Stimulated activated CD4-positive, alpha-beta T cell treated with anti-CD3 and anti-CD28 coated beads, Interleukin-4, amount 100 ng/mL, for 1 hour (primary cell): ENCODE data around the gene PTGR1.
"Not testable (repeated sequence)": the region's sequence is repeated elsewhere in the genome, so short reads cannot be mapped to it uniquely, and the experiment has no call there.

Experiments used
- DNase-seq: peaks from one replicate; pipeline ENCODE4 v3.0.0-alpha.2; 2020

Gene PTGR1

DNA sequence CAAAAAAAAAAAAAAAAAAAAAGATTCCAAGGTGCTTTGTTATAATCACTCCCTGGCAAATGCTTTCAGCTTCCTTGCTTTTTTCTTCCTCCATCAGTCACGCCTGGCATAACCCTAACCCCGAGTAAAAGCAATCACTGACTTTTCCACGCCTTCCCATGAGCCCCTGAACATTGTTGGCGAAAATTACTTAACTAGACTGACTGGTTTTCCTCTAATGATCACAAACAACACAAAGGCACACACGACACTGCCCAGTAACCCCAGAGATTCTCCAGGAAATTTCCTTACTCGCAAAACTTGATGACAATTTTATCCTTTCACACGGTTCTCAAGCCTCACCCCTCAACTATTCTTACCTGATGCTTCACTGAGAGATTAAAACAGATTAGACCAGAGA lies 11.4 kb upstream of the PTGR1 start:
- DNase-seq = no peak

GRCh38 chr9:111610149-111610548 lies 10.7 kb upstream of the PTGR1 start:
- no peak for DNase-seq

- DNase-seq = no peak
Measured at GRCh38 chr9:111605041-111605559, 5.7 kb upstream of the PTGR1 start.

DNA sequence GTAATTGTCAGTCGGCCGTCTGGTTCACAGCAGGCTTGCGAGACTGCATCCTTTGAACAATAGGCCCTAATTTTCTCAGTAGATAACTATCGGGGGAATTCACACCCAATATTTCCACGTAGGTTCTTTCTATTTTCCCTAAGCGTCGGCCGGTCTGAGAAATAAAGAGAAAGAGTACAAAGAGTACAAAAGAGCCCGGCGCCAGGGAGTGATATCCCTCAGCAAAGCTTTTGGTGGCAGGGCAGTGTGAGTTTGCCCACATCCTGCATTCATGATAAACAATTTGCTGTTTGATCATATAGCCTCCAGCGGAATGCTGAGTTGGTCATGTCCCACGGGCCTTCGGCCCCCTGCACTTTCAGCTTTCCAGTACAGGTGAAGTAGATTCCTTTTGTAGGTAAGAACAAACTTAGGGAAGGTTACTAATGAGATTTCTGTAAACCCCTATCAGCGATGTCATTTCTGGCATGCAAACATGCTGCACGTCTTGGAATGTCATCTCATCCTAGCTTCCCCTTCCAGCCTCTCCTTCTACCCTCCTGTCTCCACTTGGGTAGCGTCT lies 4.7 kb upstream of the PTGR1 start:
- DNase-seq = no peak

- no peak for DNase-seq
Measured at GRCh38 chr9:111603041-111603440, 3.6 kb upstream of the PTGR1 start.

DNA sequence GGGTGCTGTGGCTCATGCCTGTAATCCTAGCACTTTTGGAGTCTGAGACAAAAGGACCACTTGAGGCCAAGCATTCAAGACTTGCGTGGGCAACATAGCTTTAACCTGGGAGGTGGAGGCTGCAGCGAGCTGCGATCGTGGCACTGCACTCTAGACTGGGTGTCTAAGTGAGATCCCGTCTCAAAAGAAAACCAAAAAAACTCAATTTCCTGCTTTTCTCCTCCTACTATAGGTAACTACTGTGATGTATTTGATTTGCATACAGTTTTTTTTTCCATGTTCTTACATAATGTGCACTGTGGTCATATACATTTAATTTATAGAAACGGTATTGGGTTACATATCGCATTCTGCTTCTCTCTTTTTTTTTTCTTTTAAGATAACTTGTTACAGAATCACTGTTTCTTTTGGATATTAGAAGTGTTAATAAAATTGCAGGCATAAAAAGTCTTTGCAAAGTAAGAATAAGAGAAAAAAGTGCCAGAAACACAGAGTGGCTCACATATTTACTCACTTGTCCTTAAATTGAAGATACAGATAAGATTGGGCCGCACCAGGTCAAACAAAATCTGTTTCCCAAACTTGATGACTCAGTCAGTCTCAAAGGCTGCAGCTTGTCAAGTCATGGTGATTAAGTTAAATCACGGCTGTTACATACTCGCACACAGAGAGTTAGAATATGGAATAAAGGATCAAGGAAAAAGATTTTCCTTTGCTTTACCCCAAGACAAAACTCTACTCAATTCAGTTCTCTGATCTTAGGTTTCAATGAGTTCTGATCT lies 2.0 kb upstream of the PTGR1 start:
- no peak for DNase-seq

GRCh38 chr9:111599955-111600343 lies 502 bp upstream of the PTGR1 start:
- no peak for DNase-seq

GRCh38 chr9:111598733-111599091 lies 735 bp downstream of the PTGR1 start:
- DNase-seq = peak; percentile 3

DNA sequence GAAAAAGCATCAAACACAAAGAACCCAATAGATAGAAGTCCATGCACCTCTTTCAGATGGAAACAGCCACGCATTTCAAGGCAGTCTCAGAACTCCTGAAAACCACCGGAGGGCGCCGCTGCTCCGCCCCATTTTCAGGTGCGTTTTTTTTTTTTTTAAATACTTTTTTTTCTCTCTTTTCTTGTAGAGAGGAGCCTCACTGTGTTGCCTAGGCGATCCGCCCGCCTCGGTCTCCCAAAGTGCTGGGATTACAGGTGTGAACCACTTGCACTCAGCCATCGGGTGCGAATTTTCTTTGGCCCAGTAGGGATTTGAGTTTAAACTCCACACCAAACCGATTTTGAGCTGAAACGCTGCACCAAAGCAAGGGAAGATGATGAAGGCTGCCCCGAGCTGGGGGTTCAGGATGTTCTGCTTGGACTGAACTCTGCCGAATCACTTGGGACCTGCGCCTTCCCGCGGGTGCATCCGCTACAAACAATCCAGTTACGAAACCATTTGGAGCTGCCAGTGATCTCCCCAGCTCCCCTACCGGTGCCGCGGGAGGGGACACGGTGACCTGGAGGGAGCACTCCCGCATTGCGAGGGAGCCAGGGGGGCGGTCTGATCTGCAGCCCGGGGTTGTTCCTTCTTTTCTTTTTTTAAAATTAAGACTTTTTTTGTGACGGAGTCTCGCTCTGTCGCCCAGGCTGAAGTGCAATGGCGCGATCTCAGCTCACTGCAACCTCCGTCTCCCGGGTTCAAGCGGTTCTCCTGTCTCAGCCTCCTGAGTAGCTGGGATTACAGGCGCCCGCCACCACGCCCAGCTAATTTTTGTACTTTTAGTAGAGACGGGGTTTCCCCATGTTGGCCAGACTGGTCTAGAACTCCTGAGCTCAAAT lies 1.4 kb downstream of the PTGR1 start:
- DNase-seq = peak; percentile 59

DNA sequence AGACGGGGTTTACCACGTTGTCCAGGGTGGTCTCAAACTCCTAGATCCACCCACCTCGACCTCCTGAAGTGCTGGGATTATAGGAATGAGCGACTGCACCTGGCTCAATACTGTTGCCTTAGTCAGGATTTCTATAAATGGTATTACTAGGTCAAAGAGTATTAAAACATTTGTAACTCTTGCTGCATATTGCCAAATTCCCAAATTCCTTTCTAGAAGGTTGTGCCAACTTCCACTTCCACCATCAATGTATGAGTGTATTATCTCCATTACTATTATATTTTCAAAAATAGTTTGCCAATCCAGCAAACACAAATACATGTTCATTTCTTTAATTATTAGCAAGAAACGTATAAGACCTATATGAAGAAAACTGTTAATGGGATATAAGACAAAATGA lies 10.6 kb downstream of the PTGR1 start:
- no peak for DNase-seq

DNA sequence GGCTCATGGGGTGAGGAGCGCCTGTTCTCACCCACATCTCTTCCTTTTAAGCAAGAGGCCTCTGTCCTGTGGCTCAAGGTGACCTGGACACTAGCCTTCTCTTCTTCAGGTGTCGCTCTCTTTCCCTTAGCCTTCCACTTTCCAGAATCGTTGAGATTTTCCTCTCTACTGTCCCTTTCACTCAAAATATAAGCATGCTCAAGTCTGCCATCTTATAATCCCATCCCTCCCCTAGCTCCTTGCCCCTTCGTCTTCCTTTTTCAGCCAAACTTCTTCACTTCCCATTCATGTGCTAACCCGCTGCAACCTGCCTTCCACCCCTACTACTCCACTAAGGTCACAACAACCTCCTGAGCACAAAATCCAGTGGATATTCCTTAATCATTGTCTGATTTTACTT lies 13.1 kb downstream of the PTGR1 start:
- DNase-seq = no peak

DNA sequence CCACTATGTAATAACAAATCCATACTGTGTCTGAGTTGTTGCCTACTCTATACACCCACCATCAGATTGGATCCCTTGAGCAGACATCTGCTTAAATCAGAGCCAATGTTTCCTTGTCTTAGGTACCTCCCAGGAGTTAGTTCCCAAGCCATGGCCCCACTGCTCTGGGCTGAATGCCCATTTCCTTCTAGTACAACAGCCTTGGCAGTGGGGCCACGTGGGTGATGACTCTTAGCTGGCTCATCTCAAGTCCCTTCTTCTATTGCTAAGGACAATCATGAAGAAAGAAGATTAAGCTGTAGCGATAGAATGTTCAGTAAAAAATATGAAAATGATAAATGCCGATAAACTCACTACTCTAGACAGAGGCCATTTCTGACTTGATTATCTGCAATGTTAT lies 16.6 kb downstream of the PTGR1 start:
- no peak for DNase-seq

GRCh38 chr9:111572950-111573604 lies 26.4 kb downstream of the PTGR1 start:
- no peak for DNase-seq

DNA sequence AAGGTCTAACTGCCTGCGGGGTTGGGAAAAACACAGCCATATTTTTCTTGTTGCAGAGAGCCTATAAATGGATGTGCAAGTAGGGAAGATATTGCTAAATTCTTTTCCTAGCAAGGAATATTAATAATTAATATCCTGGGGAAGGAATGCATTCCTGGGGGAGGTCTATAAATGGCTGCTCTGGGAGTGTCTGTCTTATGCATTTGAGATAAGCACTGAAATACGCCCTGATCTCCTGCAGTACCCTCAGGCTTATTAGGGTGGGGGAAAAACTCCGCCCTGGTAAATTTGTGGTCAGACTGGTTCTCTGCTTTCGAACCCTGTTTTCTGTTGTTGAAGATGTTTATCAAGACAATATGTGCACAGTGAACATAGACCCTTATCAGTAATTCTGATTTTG lies 31.3 kb downstream of the PTGR1 start:
- DNase-seq = not testable (repeated sequence)

DNA sequence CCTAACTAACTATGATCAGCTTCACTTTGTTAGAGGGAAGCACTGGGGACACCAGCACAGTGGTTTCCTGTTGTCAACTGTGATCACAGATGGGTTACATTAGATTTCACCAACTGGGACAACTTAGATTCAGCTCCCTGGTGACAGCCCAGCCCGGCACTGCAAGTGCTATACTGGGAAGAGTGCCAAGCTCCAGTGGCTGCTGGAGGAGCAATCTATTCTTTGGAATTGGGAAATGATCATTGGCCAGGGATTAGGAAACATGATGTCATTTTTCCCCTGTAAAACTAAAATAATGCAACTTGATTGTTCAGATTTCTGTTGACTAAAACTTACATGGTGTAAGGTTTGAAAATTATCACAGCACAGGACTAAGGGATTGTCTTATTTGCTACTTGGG lies 33.2 kb downstream of the PTGR1 start:
- DNase-seq = no peak

DNA sequence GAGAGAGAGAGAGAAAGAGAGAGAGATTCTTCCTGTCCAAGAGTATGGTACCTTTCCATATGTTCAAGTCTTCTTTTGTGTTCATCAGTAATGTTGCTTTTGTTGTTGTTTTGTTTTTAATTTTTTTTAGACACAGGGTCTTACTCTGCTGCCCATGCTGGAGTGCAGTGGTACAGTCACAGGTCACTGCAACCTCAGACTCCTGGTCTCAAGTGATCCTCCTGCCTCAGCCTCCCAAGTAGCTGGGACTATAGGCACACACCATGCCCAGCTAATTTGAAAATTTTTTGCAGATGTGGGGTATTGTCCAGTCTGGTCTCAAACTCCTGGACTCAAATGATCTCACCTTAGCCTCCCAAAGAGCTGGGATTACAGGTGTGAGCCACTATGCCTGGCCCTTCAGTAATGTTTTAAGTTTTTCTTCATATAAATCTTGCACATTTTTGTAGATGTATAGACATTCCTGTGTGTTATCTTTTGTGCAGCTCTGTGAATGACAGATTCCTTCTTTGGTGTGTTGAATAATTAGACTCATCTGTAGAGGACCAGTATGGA lies 38.2 kb downstream of the PTGR1 start:
- DNase-seq = no peak

DNA sequence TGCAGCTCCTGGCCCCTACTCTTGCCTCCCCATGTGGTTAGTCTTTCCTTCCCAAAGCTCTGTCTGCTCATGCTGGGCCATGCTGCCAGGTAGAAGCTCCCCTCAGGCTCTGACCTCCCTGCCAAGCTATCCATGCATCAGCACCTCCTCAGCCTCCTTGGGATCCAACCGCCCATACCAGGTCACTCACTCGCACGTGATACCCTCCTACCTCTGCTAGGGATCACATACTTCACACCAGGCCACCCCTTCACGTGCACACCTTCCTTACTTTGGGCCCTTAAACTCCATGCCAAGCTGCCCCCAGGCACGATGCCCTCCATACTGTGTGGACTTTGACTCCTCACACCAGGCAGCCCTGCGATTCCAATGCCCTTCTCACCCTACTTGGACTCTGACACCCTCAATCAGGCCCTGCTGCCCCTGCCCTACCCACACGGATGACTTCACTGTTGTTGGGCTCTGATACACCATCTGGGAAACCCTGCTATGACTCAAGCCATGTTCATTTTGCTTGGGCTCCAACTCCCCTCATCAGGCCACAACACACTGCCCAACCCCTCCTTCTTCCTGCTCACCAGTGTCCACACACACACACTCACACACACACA lies 40.3 kb downstream of the PTGR1 start:
- DNase-seq = no peak

- DNase-seq = not testable (repeated sequence)
Measured at GRCh38 chr9:111555425-111555824, 44.0 kb downstream of the PTGR1 start.

- no peak for DNase-seq
Measured at GRCh38 chr9:111548623-111549022, 50.8 kb downstream of the PTGR1 start.

DNA sequence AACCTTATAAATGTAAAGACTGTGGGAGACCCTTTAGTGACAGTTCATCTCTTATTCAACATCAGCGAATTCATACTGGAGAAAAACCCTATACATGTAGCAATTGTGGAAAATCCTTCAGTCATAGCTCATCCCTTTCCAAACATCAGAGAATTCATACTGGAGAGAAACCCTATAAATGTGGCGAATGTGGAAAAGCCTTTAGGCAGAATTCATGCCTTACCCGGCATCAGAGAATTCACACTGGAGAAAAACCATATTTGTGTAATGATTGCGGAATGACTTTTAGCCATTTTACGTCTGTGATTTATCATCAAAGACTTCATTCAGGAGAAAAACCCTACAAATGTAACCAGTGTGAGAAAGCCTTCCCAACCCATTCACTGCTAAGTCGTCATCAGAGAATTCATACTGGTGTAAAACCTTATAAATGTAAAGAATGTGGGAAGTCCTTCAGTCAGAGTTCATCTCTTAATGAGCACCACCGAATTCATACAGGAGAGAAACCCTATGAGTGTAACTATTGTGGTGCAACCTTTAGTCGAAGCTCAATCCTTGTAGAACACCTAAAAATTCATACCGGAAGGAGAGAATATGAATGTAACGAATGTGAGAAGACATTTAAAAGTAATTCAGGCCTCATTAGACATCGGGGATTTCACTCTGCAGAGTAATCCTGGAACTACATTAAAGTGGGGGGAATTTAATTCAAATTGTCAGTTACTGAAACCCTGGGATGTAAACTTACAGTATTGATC lies 56.8 kb downstream of the PTGR1 start:
- no peak for DNase-seq

DNA sequence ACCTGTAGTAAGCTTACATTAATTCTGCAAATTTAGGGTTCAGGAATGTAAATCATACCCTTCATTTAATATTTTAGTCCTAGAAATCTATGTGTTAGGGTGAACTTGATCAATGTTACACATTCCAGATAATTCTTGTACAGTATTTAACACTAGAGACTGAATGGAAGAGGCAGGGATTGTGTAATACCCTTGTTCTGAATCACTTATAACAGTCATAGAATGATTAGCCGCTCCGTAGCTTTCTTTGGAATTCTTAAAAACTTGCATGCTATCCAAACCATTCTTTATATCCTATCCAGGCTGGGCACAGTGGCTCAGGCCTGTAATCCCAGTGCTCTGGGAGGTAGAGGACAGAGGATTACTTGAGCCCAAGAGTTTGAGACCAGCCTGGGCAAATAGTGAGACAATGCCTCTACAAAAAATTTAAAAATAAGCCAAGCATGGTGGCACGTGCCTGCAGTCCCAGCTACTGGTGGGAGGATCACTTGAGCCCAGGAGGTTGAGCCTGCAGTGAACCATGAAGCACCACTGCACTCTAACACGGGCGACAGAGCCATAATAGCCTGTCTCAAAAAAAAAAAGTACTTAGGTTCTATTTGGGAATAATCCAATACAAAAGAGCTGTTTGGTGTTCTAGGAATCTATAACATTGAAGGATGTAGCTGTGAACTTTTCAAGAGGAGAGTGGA lies 66.2 kb downstream of the PTGR1 start:
- no peak for DNase-seq
